ENCODE data around the gene CD27.

GRCh38 chr12:6407236-6407954, 37.4 kb upstream of the CD27 start:
- TF ChIP-seq POLR2A (IDR thresholded peaks at IDR 0.05): no peak
- no peak for TF ChIP-seq CTCF (IDR thresholded peaks at IDR 0.05)

Data from lower leg skin (tissue), 3 donors.